ENCODE results near the gene RTL1.

The RTL1 gene

DNA sequence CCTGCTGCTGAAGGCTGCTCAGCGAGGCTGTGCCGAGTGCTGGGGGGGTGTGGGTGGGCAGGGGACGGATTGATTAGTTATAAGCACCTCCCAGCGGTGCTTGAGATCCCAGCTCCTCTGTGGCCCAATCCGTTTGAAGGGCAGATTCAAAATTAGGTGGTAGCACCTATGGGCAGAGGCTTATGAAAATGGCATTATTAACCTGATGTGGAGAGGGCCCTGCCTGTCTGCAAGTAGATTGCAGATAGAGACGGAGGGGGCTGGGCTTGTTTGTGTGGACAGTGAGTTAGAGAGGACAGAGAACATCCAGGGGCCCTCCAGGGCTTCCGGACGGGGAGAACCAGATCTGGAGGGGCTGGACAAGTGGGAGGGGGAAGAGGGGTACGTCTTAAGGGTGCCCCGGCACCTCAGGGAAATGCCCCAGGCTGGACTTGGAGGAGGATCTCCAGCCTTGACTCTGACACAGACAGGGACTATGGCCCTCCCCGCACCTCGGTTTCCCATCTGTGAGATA is at the start of gene RTL1:
TSS of gene RTL1 (minus strand) at position 51 of the 514 bp plus-strand sequence. CDS start 18,934 bp downstream, outside the sequence.
- DNase-seq (ENCODE audit: low read depth in 2 of 2): no peak

- DNase-seq (ENCODE audit: low read depth in 2 of 2): no peak
Measured at GRCh38 chr14:100950024-100950423, 46.5 kb upstream of the RTL1 start.

DNA sequence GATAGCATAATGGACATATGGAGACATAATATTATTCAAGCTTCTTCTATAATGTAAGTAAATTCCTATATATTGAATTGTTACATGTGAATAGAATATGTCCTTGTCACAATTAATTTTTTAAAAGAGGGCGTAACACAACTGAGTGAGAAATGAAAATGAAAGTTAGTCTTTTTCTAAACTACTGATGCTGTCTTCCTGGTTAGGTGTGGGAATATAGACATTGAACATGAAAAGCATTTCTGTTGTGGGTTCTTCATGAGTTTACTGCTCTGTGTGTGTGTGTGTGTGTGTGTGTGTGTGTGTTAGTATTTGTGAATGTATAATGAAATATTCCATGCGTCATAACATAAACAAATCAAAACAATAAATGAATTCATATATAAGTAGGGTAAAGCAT is 40.5 kb upstream of the RTL1 start:
- no peak for DNase-seq (ENCODE audit: low read depth in 2 of 2)

DNA sequence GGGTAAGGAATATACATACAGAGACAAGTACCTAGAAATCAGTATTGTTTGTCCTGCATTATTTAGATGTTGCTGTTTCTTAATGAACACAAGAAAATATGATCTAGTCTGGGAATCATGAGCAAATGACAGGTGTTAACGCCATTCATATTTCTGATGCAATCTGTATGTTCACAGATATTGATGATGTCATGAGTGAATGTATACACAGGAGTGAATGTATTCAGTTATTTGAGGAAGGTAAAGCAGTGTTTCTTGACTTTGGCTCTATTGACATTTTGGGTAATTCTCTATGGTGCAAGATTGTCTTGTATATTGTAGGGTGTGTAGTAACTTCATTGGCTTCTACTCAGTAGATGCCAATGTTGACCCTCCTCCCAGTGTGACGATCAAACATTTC is 26.7 kb upstream of the RTL1 start:
- DNase-seq (ENCODE audit: low read depth in 2 of 2): no peak

- no peak for DNase-seq (ENCODE audit: low read depth in 2 of 2)
Measured at GRCh38 chr14:100915560-100915959, 12.0 kb upstream of the RTL1 start.

DNA sequence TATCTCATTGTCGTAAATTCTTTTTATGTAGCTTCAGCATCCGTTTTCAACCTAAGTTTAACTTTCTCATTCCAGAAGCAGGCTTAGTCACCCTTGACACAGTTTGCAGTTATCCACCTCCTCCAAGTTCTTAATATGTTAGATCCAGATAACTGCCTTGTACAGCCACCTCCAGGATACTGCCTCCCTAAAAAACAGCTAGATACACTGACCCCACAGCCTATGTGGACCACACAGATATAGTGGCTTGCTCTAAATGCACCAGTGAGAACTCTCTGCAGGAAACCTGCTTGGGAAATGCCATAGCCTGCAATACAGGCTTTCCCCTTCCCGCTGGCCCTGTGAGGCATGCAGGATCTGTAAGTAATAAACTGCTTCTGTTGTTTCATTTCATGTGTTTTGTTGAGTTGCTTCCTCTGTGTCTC is 11.1 kb upstream of the RTL1 start:
- no peak for DNase-seq (ENCODE audit: low read depth in 2 of 2)

DNA sequence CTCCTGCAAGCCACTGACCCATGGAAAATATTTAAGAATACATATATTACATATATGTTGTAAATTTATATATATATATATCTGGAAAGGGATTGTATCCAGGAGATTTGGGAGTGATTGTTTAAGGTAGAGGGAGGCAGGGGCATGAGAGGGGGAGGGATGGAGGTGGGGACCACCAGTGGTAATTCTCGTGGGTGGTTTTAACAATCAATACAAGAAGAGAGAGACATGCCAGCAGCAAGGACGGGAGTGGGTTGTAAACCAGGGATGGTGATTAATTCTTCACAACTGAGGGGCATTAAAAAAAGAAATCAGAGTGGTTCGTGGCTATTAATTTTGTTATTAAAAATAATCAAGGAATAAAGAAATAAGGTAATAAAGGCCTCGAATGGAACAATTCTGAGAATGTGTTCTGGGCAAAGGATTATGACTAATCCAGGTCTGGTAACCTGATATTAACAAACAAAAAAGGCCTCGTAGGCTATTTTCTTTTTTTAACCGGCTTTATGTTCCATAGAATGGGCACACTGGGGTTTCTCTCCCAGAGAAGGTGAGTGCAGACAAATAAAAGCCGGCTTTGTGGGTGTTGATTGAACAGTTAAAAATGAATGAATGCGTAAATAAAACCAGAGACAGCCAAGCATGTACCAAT is 8.3 kb upstream of the RTL1 start:
- no peak for DNase-seq (ENCODE audit: low read depth in 2 of 2)

DNA sequence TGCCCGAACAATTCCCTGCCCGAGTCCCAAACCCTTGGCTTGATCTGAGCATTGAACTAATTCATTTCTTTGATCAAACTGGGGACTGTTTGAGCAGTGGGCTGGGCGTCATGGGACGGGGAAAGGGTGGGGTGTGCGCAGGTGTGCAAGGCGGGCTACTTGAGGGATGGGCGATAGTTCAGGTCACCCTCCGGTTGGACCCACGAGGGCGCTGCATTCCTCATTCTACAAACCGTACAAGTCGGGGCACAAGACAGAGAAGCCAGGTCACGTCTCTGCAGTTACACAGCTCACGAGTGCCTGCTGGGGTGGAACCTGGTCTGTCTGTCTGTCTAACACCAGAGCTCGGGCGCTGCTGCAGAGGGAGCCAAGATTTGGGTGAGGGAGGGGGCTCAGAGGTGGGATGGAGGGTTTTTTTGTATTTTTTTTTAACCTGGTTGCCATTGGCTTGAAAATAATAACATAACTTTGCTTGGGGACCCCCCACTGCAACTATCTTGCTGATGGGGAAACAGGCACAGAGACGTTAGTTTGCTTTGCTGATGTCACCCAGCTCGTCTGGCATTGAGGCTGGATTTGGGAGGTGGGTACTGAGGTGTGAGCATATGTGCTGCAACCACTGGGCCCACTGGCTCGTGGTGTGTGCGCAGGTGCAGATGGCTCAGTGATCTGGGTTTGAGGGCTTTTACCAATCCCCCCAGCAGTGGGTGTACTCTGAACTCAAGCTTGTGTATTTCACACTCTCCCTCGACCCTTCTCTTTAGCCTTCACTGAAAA is 7.6 kb upstream of the RTL1 start:
- DNase-seq (ENCODE audit: low read depth in 2 of 2): no peak

DNA sequence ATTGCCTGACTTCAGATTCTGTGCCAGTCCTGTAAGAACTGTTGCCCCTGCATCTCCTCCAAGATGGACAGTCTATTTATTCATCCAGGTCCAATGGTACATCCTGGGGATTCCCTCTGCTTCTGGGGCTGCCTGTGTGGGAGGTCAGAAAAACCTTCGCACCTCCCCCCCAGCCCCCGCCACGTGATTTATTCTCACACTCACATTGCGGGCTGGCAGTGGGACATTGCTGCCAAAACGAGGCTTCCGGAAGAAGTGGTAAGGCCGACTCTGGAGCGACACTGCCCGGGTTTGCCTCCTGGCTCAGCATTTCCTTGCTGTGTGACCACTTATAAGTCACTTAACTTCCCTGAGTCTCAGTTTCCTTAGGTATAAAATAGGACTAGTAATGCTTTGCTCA is 5.9 kb upstream of the RTL1 start:
- DNase-seq (ENCODE audit: low read depth in 2 of 2): no peak

- DNase-seq (ENCODE audit: low read depth in 2 of 2): no peak
Measured at GRCh38 chr14:100907240-100907639, 3.7 kb upstream of the RTL1 start.

- DNase-seq (ENCODE audit: low read depth in 2 of 2): no peak
Measured at GRCh38 chr14:100906420-100906819, 2.9 kb upstream of the RTL1 start.

- DNase-seq (ENCODE audit: low read depth in 2 of 2): no peak
Measured at GRCh38 chr14:100905166-100905565, 1.6 kb upstream of the RTL1 start.

DNA sequence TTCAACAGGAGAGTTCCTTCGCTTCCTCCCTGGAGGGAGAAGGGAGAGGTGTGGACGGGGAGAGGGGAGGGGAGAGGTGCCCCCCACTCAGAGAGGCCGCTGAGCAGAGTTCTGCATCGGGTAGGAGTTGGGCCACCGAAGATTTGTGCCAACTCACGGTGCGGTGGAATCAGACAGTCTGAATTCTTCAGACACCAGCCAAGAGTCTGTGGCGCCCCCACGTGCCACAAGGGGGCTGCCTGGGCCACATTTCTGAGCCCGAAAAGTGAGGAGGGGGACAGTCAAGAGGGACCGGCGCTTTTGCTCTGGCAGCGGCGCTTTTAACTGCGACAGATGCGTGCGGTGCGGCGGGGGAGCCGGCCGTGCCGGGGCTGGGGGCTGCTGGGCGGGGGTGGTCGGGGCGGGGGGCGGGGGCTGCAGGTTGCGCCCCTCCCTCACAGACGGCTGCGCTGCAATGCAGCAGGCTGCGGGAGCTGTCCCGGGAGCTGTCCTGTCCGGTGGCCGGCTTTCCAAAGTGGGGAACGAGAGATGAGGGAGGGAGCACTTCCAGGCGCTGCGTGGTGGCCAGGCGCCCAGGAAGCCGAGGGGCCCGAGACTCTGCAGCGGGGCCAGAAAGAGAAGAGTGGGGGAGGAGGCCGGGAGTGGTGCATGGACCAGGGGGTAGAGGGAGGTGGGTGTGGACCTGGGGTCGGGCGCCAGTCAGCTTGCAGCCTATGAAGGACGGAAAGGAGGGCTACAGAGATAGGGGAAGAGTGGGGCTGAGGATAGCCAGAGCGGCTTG is 975 bp upstream of the RTL1 start:
- no peak for DNase-seq (ENCODE audit: low read depth in 2 of 2)

GRCh38 chr14:100903134-100903468 is 421 bp downstream of the RTL1 start:
- DNase-seq (ENCODE audit: low read depth in 2 of 2): no peak

DNA sequence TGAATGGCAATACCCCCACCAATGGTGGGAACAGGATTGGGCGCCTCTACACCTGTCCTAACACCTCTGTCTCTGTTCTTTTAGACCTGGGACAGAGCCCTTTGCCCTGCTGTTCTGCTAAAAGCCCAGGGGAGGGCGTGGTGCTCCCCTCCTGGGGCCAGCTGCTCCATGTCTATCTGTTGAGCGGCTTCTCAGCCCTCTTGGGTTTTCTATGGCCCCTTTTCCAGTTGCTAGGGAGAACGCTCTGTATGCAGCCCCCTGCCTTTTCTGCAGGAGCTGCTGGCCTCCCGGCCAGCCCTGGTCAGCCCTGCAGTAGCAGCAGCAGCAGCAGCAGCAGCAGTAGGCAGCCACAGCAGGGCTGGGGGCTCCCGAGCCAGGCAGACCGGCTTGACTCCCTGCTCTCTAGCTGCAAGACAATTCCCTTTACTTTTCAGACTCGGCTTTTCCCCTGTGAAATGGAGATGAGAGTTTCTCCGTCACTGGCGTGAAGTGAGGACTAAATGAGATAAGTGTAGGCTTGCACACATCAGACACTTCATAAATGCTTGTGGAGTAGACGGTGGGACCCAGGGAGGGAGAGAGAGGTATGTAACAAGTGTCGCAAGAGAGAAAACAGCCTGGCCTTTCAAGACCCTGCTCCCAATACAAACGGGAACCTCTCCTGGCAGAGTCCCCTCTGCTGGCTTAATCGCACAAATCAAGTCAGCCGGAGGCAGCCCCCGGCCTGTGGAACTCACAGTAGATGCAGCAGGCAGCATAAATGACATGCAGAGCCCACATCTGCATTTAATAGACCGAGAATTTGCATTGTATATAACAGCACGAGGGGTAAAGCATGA is 1.0 kb downstream of the RTL1 start:
- no peak for DNase-seq (ENCODE audit: low read depth in 2 of 2)

- no peak for DNase-seq (ENCODE audit: low read depth in 2 of 2)
Measured at GRCh38 chr14:100901391-100902183, 1.9 kb downstream of the RTL1 start.

GRCh38 chr14:100900837-100901390 is 2.6 kb downstream of the RTL1 start:
- peak; percentile 8 to 13 for DNase-seq (ENCODE audit: low read depth in 2 of 2)

DNA sequence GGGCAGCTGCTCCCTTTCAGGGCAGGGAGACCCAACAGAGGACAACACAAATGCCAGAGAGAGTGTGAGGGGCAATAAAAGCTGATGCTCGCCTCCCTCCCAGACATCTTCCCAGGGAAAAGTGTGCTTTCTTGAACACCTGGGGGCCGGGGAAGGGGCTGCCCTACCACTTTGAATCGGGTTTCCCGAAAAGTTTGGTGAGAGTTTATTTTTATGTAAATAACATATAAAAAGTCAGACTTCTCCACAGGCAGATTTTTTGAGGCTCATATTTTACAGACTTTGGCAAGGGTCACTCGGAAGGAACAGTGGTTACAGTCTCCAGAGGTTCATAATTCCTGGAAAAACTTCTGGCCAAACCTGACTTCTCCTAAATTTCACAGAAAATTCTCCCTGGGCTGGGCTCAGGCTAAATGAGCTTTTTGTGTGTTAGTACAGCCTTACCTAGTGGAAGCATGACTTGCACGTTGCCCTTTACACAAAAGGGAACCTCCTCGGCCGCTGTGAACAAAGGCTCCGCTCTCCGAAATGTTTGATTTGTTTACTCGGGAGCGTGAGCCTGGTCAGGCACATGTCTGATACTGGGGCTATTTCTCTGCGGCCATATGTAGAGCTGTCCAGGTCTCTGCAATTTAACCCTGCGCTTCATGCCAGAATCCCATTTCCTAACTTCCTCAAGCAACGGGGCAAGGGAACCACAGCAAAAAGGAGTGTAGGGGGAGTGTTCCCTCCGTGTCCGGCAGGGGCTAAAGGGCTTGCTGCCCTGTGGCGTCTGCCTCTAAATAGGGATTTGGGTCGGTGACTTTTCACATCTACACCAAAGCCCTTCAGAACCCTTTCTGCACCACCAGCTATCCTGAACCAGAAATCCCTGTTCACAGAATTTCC is 3.4 kb downstream of the RTL1 start:
- no peak for DNase-seq (ENCODE audit: low read depth in 2 of 2)

All from stimulated activated CD8-positive, alpha-beta memory T cell treated with anti-CD3 and anti-CD28 coated beads, Interleukin-2, amount 100 ng/mL, for 48 hours (primary cell).